Astrocyte (in vitro differentiated cells and primary cell): ENCODE data around the gene KREMEN1. TPM values are rescaled to one million over a fixed set of nuclear protein-coding genes. Genes with fewer than 3 reads are reported as not detected.
A peak's percentile ranks its signal among the peaks of the same experiment; 100 is the strongest.

Experiments
- DNase-seq: peaks from one replicate; pipeline ENCODE4 v3.0.0-alpha.2; 2010; ENCODE audit warnings: low read depth
- FAIRE-seq: peaks from 2 replicates; lab custom pipeline; 2011; peaks lifted over from hg19 to GRCh38; lab: Jason Lieb, UNC
- H2AFZ ChIP-seq: 2 replicates; pipeline ENCODE4 v1.6.0; 2012; ENCODE audit warnings: low read depth, low read length, inconsistent platforms
- H3K27ac ChIP-seq: 2 replicates; pipeline ENCODE4 v1.5.1; 2011; ENCODE audit warnings: low read depth, low read length, inconsistent platforms
- H3K27me3 ChIP-seq: 2 replicates; pipeline ENCODE4 v1.6.0; 2011; ENCODE audit warnings: low read length, inconsistent platforms; ENCODE audit not compliant: insufficient read depth
- H3K36me3 ChIP-seq: 2 replicates; pipeline ENCODE4 v1.5.1; 2011; ENCODE audit warnings: low read length, inconsistent platforms; ENCODE audit not compliant: insufficient read depth
- H3K4me1 ChIP-seq: 2 replicates; pipeline ENCODE4 v1.5.1; 2011; ENCODE audit warnings: low read length, inconsistent platforms; ENCODE audit not compliant: insufficient read depth
- H3K4me2 ChIP-seq: 2 replicates; pipeline ENCODE4 v1.6.0; 2012; ENCODE audit warnings: low read length, inconsistent platforms
- H3K4me3 ChIP-seq: 2 replicates; pipeline ENCODE4 v1.5.1; 2011; ENCODE audit warnings: low read depth, mild to moderate bottlenecking, low read length, inconsistent platforms; ENCODE audit not compliant: insufficient read depth
- H3K79me2 ChIP-seq: 2 replicates; pipeline ENCODE4 v1.6.0; 2012; ENCODE audit warnings: mild to moderate bottlenecking, low read length, inconsistent platforms; ENCODE audit not compliant: insufficient read depth
- H3K9ac ChIP-seq: 2 replicates; pipeline ENCODE4 v1.6.0; 2012; ENCODE audit warnings: mild to moderate bottlenecking, low read length, inconsistent platforms
- H3K9me3 ChIP-seq: 2 replicates; pipeline ENCODE4 v1.5.1; 2012; ENCODE audit warnings: low read depth, mild to moderate bottlenecking, low read length, inconsistent platforms; ENCODE audit not compliant: insufficient read depth
- H4K20me1 ChIP-seq: 2 replicates; pipeline ENCODE4 v1.6.0; 2012; ENCODE audit warnings: low read length, inconsistent platforms; ENCODE audit not compliant: insufficient read depth
- H3K27ac Mint-ChIP-seq: one replicate; pipeline ENCODE4 v1.8.0; 2021; ENCODE audit warnings: mild to moderate bottlenecking, mixed read lengths; ENCODE audit not compliant: unreplicated experiment
- H3K27me3 Mint-ChIP-seq: one replicate; pipeline ENCODE4 v1.8.0; 2021; ENCODE audit warnings: low read depth, mixed read lengths; ENCODE audit not compliant: unreplicated experiment
- H3K36me3 Mint-ChIP-seq: one replicate; pipeline ENCODE4 v1.8.0; 2021; ENCODE audit warnings: low read depth, mixed read lengths; ENCODE audit not compliant: unreplicated experiment
- H3K4me1 Mint-ChIP-seq: one replicate; pipeline ENCODE4 v1.8.0; 2021; ENCODE audit warnings: low read depth, mixed read lengths; ENCODE audit not compliant: unreplicated experiment
- H3K4me3 Mint-ChIP-seq: one replicate; pipeline ENCODE4 v1.8.0; 2021; ENCODE audit warnings: mild to moderate bottlenecking, moderate library complexity, mixed read lengths; ENCODE audit not compliant: unreplicated experiment
- H3K9me3 Mint-ChIP-seq: one replicate; pipeline ENCODE4 v1.8.0; 2021; ENCODE audit warnings: mild to moderate bottlenecking, mixed read lengths; ENCODE audit not compliant: unreplicated experiment
- EZH2 ChIP-seq: IDR thresholded peaks from 2 replicates; pipeline ENCODE4 v1.6.1; 2012; ENCODE audit warnings: mild to moderate bottlenecking, low read length, inconsistent platforms; ENCODE audit not compliant: insufficient read depth
- total RNA-seq: library from RNA; stranded (reverse); gene quantifications from 2 replicates; pipeline ENCODE4 v1.2.1, GENCODE V29; 2021
- TF ChIP-seq, protein P1 (sequence below): IDR thresholded peaks from 2 replicates; pipeline ENCODE4 v1.5.1; 2011; ENCODE audit warnings: low read depth, mild to moderate bottlenecking, inconsistent platforms, low read length, moderate library complexity; ENCODE audit not compliant: insufficient read depth

KREMEN1 gene
- total RNA-seq, 1 donor from 2014 or later: 3.3 TPM

GRCh38 chr22:29154364-29155048, 81.7 kb downstream of the KREMEN1 start:
- no peak overlapping the region for H3K27ac Mint-ChIP-seq
- H3K27me3 Mint-ChIP-seq: peaks cover 22% of the 10 kb centered on the region
- Histone ChIP-seq H2AFZ (no peak overlapping the region), H3K9me3 (no peaks in the 10 kb centered on the region), H3K27me3 (peaks cover 5% of the 10 kb centered on the region), H3K9ac (no peak overlapping the region), H3K4me1 (no peaks in the 10 kb centered on the region), H3K4me3 (no peak overlapping the region), H3K4me2 (peak overlapping the region; percentile 59), H4K20me1 (no peaks in the 10 kb centered on the region), H3K27ac (no peak overlapping the region), H3K36me3 (no peaks in the 10 kb centered on the region), H3K79me2 (no peaks in the 10 kb centered on the region)
- peaks cover 6% of the 10 kb centered on the region for H3K4me1 Mint-ChIP-seq
- DNase-seq (peak; percentile 30), FAIRE-seq (no peak)
- H3K36me3 Mint-ChIP-seq: no peaks in the 10 kb centered on the region
- TF ChIP-seq, protein P1, sequence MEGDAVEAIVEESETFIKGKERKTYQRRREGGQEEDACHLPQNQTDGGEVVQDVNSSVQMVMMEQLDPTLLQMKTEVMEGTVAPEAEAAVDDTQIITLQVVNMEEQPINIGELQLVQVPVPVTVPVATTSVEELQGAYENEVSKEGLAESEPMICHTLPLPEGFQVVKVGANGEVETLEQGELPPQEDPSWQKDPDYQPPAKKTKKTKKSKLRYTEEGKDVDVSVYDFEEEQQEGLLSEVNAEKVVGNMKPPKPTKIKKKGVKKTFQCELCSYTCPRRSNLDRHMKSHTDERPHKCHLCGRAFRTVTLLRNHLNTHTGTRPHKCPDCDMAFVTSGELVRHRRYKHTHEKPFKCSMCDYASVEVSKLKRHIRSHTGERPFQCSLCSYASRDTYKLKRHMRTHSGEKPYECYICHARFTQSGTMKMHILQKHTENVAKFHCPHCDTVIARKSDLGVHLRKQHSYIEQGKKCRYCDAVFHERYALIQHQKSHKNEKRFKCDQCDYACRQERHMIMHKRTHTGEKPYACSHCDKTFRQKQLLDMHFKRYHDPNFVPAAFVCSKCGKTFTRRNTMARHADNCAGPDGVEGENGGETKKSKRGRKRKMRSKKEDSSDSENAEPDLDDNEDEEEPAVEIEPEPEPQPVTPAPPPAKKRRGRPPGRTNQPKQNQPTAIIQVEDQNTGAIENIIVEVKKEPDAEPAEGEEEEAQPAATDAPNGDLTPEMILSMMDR: peak; percentile 61
- TF ChIP-seq EZH2: no peak
- H3K9me3 Mint-ChIP-seq: no peaks in the 10 kb centered on the region
- H3K4me3 Mint-ChIP-seq: no peak overlapping the region

GRCh38 chr22:29155966-29156365, 83.1 kb downstream of the KREMEN1 start:
- Histone ChIP-seq H3K27me3 (no peaks in the 10 kb centered on the region), H3K9me3 (no peaks in the 10 kb centered on the region), H3K4me3 (no peak overlapping the region), H3K4me2 (no peak overlapping the region), H3K27ac (no peak overlapping the region), H2AFZ (no peak overlapping the region), H3K36me3 (no peaks in the 10 kb centered on the region), H4K20me1 (no peaks in the 10 kb centered on the region), H3K79me2 (no peaks in the 10 kb centered on the region), H3K4me1 (no peaks in the 10 kb centered on the region), H3K9ac (no peak overlapping the region)
- FAIRE-seq: no peak
- TF ChIP-seq EZH2: no peak
- TF ChIP-seq, protein P1: no peak
- H3K4me3 Mint-ChIP-seq: no peak overlapping the region
- H3K4me1 Mint-ChIP-seq: peaks cover 6% of the 10 kb centered on the region
- no peaks in the 10 kb centered on the region for H3K36me3 Mint-ChIP-seq
- H3K9me3 Mint-ChIP-seq: no peaks in the 10 kb centered on the region
- no peak overlapping the region for H3K27ac Mint-ChIP-seq
- DNase-seq: no peak
- H3K27me3 Mint-ChIP-seq: peaks cover 30% of the 10 kb centered on the region

- Mint-ChIP-seq H3K27ac (no peak overlapping the region), H3K4me1 (peaks cover 6% of the 10 kb centered on the region), H3K27me3 (peaks cover 32% of the 10 kb centered on the region), H3K4me3 (no peak overlapping the region), H3K9me3 (no peaks in the 10 kb centered on the region), H3K36me3 (no peaks in the 10 kb centered on the region)
- Histone ChIP-seq H4K20me1 (no peaks in the 10 kb centered on the region), H3K9me3 (no peaks in the 10 kb centered on the region), H3K4me2 (no peak overlapping the region), H3K4me3 (no peak overlapping the region), H3K4me1 (no peaks in the 10 kb centered on the region), H3K27me3 (no peaks in the 10 kb centered on the region), H2AFZ (no peak overlapping the region), H3K79me2 (no peaks in the 10 kb centered on the region), H3K9ac (no peak overlapping the region), H3K27ac (no peak overlapping the region), H3K36me3 (no peaks in the 10 kb centered on the region)
- FAIRE-seq (no peak), DNase-seq (no peak)
- TF ChIP-seq, protein P1: no peak
- no peak for TF ChIP-seq EZH2
These were observed 83.7 kb downstream of the KREMEN1 start for GRCh38 chr22:29156507-29156906.
